ENCODE data around the gene ANGPTL2.
"Not testable (repeated sequence)": the region's sequence is repeated elsewhere in the genome, so short reads cannot be mapped to it uniquely, and the experiment has no call there.

ANGPTL2 gene

DNA sequence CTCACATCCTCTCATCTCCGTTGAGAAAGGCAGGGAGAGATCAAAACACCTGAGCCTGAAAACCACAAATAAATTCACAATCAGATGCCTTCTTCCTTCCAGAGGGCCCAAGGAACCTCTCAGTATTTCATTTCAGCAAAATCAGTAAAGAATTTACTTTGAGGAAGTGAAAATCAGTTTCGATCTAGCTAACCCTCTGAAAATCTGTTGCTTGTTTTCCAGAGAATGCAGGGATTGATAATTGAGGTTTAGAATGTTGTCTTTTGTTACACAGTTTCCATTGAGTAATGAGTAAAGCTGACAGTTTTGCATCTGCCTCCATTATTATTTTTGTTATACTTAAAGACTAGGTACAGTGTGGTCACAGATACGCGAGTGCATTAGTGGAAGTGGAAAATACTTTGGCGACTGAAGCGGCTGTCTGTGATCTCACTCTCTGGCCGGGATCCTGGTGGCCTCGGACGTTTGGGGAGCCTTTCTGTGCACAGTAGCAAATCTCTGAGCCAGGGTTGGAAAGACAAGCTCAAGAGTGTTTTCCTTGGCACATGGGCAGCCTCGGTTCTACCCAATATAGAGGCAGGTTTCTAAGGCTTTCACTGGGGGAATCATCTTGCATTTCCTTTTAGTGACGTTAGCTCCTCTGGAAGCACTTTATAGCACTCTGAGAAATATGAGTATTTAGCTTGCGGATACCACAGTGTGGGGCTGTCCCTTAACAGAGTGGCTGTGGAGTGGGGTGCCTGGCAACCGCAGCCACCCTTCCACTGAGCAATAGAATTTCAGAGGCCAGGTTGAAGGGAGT, 32.2 kb upstream of the ANGPTL2 start:
- peak; percentile 31 to 45 for DNase-seq

DNA sequence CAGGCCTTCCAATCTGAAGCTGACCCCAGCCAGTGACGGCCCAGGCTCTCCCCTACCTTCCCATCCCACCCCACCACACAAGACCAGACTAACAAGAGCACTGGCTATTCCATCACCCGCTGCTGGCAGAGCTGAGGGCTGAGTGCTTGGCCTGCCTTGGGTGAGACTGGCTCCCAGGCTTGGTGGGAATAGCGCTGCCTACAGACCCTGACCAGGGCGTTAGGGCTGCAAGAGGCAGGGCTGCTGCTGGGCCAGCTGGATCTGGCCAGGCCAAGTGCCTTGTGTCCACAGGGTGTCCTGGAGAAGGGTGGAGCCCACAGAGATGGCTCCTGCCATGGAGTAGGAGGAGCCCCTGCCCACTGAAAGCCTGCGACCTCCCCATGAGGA, 31.6 kb upstream of the ANGPTL2 start:
- peak; percentile 8 to 21 for DNase-seq

DNA sequence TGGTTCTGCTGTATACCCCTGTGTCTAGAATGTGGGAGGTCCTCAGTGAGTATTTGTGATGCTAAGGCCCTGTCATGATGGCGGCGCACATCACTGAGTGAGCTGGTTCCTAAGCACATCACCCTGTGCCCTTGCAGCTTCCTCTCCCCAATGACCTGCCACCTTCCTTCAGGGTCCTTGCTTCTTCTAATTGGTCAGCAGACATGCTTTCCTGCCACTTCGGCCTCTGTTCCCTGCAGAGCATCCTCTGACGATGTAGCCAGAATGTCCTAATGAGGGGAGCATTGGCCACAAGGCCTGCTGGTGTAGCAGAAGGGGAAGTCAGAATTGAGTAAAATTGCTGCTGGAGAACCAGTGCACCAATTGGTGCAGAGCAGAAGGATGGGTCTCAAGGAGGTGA, 31.1 kb upstream of the ANGPTL2 start:
- DNase-seq, result no peak

DNA sequence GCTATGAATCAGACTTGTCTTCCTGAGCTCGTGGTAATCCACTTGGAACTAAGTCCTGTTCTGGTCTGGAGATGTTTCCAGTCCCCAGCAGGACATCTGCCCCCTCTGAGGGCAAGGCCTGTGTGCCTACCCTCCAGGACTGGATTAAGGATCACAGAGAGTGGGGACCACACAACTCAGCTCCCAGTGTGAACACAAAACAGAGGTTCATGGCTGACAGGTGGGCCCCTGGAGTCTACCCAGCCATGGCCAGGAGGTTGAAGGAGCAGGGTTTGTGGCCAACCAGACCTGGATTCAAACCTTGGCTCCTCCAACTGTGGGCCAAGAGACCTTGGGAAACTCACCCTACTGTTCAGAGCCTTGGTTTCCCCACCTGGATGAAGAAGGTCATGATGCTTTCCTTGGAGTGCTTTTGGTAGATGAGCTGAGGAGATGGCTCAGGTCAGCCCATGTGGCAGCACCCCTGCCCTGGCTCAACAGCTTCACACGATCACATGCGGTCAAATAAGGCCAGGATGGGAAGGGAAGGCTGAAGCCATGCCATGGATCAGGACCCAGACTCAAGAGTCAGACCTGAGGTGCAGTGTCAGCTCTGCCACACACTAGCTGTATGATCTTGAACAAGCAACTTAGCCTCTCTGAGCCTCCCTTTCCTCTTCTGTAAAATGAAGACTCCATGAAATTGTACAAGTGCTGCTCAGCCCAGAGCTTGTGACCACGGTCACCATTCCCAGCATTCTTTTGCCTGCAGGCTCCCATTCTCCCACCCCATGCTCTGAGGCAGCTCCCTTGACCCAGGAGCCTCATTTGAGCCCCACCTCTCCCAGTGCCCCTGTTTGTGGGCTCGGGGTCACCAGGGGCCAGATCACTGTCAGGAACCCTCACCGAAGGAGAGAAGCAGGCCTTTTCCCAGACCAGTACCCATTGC, 27.3 kb upstream of the ANGPTL2 start:
- DNase-seq, result no peak

- DNase-seq, result no peak
These were observed 26.6 kb upstream of the ANGPTL2 start for GRCh38 chr9:127149010-127149409.

DNA sequence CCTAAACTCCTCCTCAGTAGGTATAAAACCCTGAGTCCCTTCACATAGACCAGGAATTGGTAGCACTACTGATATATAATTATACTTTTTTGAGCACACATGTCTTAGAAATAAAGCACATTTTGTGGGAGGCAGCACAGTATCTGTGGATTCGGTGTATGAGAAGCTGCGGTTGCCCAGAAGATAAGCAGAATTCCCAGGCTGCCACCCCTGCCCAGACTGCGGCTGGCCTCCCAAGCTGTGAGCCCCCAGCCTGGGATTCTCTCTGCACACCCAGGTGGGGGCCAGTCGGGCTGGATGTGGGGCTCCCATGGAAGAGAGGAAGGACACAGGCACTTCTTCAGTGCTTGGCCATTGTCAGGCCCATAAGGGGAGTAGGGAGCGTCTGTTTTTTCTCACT, 25.6 kb upstream of the ANGPTL2 start:
- DNase-seq, result no peak

- DNase-seq, result no peak
These were observed 24.8 kb upstream of the ANGPTL2 start for GRCh38 chr9:127147251-127147650.

- not testable (repeated sequence) for DNase-seq
These were observed 24.4 kb upstream of the ANGPTL2 start for GRCh38 chr9:127146841-127147240.

GRCh38 chr9:127144670-127145445, 22.4 kb upstream of the ANGPTL2 start:
- no peak for DNase-seq

GRCh38 chr9:127143920-127144465, 21.6 kb upstream of the ANGPTL2 start:
- no peak for DNase-seq

DNA sequence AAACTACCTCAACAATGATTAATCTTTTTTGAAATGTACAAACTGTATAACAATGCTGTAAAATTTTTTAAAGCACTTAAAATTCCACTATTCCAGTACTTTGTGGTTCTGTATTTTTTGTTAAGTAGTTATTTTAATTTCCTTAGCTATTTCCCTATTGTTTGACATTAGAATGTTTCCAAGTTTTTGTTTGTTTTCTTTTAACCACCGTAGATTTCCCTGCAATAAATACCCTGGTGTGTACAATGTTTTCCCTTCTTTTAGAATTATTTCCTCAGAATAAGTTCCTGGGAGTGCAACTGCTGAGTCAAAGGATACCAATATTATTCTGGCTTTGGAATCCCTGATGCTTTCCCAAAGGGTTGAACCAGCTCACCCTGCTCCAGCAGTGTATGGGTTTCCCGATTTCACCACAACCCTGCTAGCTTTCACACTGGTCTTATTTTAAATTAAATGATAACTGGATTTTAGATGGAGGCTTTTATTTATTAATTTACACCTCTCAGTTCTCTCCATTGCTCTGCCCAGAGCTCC, 20.6 kb upstream of the ANGPTL2 start:
- DNase-seq, result no peak

DNA sequence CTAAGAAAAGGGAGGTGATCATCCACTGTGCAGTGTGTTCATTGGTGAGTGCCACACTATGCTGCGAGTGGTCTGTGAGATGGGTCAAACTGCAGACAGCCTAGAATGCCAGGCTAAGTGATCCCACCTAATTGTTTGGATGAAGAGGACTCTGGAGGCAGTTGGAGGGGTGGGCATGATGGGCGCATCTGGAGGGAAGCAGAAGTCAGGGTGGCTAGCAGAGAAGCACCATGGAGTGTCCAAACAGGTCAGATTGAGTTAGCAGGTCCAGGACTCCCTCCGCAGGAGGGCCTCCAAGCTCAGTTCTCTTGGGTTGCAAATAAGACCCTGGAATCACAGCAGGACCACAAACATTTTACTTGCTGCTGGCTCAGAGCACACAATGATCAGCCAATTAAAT, 19.9 kb upstream of the ANGPTL2 start:
- no peak for DNase-seq

DNA sequence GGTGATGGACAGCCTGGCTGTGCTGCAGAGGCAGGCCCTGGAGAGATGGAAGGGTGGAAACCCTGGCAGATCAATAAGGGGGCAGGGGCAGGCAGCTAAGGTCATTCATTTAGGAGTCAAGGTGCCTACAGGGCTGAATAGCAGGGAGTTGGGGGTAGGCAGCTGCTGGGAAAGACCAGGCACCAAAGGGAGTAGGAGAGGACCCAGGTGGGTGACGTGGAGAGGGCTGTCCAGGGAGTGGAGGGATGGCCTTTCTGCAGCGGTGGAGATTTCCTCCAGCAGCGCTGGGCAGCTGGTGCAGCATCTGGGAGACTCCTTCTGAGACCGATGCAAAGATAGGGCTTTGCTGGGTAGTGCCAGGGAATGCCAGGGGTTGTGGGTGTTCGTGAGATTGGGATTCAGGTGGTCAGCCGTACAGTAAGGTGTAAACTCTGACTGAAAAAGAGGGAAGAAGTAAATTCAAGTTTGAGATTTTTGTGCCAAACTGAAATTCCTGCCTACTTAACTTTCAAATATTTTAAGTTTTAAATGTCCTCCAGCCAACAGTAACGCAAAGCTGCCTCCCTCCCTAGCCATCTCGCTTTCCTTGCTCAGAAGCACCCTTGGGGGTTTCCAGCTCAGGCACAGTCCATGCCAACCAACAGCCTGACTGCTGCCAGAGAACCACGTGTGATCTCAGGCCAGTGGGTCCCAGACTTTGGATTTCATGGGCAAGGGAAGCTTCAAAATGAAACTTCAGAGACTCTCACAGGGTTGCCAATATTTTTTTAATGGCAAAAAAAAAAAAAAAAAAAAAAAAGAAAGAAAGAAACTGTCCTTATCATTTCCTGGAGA, 18.6 kb upstream of the ANGPTL2 start:
- DNase-seq, result no peak

- no peak for DNase-seq
These were observed 17.7 kb upstream of the ANGPTL2 start for GRCh38 chr9:127140181-127140580.

- no peak for DNase-seq
These were observed 17.3 kb upstream of the ANGPTL2 start for GRCh38 chr9:127139775-127140174.

DNA sequence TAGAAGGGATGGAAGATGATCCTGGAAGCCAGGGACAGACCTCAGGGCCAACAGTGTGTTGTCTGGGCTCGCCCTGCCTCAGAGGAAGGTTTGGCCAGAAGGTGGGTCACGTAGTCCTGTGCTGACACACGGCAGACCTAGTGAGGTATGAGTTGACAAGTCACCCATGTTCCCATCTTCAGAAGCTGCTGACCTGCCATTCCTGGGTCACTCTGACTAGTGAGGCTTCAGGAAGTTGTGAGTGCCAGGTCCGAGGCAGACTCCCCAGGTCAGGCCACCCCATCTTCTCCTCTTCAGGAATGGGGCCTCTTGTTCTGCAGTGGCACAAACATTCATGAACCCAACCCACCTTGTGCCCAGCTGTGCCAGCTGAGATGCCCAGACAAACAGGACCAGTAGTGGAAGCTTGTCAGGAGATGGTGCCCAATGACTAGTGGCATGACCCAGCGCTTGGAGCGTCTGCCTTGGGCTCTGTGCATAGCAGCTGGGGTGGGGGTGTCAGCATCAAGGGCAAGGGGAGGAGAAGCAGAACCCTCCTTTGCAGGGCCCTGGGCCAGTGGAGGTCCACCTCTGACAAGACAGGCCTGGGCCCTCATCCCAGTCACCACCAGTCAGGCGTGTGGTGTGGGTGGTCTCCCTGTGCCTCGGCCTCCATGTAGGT, 16.8 kb upstream of the ANGPTL2 start:
- no peak for DNase-seq

DNA sequence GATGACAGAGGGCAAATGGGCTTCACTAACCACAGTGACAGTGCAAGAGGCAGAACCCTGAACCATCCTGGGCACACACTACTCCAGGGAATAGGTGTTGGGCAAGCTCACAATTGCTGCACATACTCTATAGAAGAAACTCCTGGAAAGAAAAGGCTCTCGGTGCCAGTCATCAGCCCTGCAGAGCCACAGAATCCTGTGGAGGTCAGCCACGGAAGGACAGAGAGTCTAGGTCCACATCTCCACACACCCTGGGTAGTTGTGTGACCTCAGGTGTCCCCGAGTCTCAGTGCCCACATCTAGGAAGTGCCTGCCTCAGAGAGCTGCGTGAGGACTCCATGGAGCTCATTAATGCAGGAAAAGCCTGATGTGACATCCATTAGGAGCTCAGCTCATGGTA, 16.0 kb upstream of the ANGPTL2 start:
- no peak for DNase-seq

DNA sequence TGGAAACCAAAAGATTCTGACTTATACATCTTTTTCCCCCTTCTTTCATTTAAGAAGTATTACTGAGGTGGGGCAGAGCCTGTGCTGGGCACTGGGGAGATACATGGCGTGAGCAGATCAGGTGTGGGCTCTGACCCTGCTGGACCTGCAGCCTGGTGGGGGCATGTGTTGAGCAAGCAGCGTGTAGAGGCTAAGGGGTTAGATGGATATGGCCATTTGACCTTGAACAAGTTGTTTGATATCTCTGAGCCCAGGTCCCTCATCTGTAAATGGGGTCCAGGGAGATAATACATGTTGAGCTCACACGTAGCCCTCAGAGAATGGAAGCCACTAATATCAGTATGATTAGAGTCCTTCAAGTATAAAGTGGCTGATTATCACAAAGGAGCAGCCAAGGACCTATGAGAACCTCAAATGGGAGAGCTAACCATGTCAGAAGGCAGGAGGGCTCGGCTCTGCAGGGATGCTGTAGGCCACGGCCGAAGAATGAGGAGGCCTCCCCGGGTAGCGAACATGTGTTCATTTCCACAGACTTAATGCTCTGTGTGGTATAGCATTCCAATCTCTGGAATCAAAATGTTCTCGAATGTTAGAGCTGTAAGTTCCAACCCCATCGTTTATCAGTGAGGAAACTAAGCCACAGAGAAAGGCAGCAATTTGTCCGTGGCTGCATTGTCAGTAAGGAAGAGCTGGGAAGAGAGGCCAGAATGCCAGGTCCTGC, 15.4 kb upstream of the ANGPTL2 start:
- DNase-seq, result no peak

- no peak for DNase-seq
These were observed 14.6 kb upstream of the ANGPTL2 start for GRCh38 chr9:127136880-127137639.
